Pancreas (tissue), 10 donors: ENCODE data around the gene SALL3. TPM values are rescaled to one million over a fixed set of nuclear protein-coding genes. Genes with fewer than 3 reads are reported as not detected.
"Not testable (repeated sequence)": the region's sequence is repeated elsewhere in the genome, so short reads cannot be mapped to it uniquely, and the experiment has no call there.

ENCODE experiments used
- ATAC-seq, 4 donors: fragments of 200-7000 bp; cut with Tn5 transposase; one replicate each; pipeline versions ENCODE4 v1.8.0 to v1.9.1; 2020; ENCODE audit warnings: mild to moderate bottlenecking in 4 of 4, moderate library complexity in 4 of 4
- DNase-seq, 6 donors: peaks; one replicate each; pipeline ENCODE4 v3.0.0-alpha.2; 2020
- FAIRE-seq: peaks from 2 replicates; lab custom pipeline; 2012; peaks lifted over from hg19 to GRCh38; lab: Jason Lieb, UNC
- H3K27ac ChIP-seq, 4 donors: fragments of 200-600 bp; sonication (generic); 1 replicate in 3 of 4; 2 replicates in 1 of 4; pipeline versions ENCODE4 v1.5.0 to v1.8.0; 2020
- H3K27me3 ChIP-seq, 4 donors: fragments of 200-600 bp; one replicate each; pipeline ENCODE4 v1.8.0; 2021
- H3K36me3 ChIP-seq, 3 donors: fragments of 200-600 bp; sonication (generic) in 1 of 3; one replicate each; pipeline versions ENCODE4 v1.5.0 to v1.8.0; 2020 to 2021
- H3K4me1 ChIP-seq, 3 donors: fragments of 200-600 bp; one replicate each; pipeline ENCODE4 v1.8.0; 2021
- H3K4me3 ChIP-seq, 4 donors: fragments of 200-600 bp; sonication (generic) in 2 of 4; one replicate each; pipeline versions ENCODE4 v1.5.0 to v1.8.0; 2020 to 2021
- H3K9me3 ChIP-seq, 4 donors: fragments of 200-600 bp; one replicate each; pipeline ENCODE4 v1.8.0; 2021
- CTCF ChIP-seq, 4 donors: fragments of 200-600 bp; sonication (generic) in 3 of 4; IDR thresholded peaks; one replicate each; pipeline versions ENCODE4 v1.5.0 to v1.8.0; 2021; ENCODE audit warnings: antibody characterized with exemption in 4 of 4
- WGBS, 2 donors: extraction: QIAGEN DNeasy Blood & Tissue Kit; methylation state at CpG; one replicate each; pipeline ENCODE4 v1.1.7; 2013; 5-methylcytosine and 5-hydroxymethylcytosine counted together
- intact Hi-C, 3 donors: fragments of 100-400 bp; cut with DNase I; formaldehyde crosslinking; loops; one replicate each; pipeline versions ENCODE4 v1.11.1 to v1.14.2; 2022
- polyA plus RNA-seq, 2 donors: library from polyadenylated mRNA; stranded (reverse); fragments of 200-250 nt; gene quantifications; one replicate each; pipeline ENCODE4 v1.2.3, GENCODE V29; 2013
- total RNA-seq, 6 donors: library from RNA; stranded (reverse); fragmentation: NEBNext Ultra II Directional in 4 of 6; extraction: Animal tissue kit (Norgen Biotek cat#: 25700) in 4 of 6; gene quantifications; one replicate each; pipeline versions ENCODE4 v1.2.1 to v1.2.4, GENCODE V29; 2021 to 2023
- donor health status: healthy with polysubstance abuse.
- donor health status: DM: no; HTN: no; CAD: no; lungs with moderate emphysema.
- donor health status: DM: no; HTN: no; CAD: no.
- donor health status: control.
- donor health status: control.
- donor health status: Bipolar disorder and iron deficiency.
- donor health status: DM: yes; HTN: yes; CAD: no.
- donor health status: DM: no; HTN: no; CAD: no.
- donor health status: DM: no; HTN: no; CAD: no.
- donor health status: DM: yes; HTN: yes; CAD: no.

The SALL3 gene
- total and polyA plus RNA-seq, 8 donors: 0.03 TPM; not detected in 7

DNA sequence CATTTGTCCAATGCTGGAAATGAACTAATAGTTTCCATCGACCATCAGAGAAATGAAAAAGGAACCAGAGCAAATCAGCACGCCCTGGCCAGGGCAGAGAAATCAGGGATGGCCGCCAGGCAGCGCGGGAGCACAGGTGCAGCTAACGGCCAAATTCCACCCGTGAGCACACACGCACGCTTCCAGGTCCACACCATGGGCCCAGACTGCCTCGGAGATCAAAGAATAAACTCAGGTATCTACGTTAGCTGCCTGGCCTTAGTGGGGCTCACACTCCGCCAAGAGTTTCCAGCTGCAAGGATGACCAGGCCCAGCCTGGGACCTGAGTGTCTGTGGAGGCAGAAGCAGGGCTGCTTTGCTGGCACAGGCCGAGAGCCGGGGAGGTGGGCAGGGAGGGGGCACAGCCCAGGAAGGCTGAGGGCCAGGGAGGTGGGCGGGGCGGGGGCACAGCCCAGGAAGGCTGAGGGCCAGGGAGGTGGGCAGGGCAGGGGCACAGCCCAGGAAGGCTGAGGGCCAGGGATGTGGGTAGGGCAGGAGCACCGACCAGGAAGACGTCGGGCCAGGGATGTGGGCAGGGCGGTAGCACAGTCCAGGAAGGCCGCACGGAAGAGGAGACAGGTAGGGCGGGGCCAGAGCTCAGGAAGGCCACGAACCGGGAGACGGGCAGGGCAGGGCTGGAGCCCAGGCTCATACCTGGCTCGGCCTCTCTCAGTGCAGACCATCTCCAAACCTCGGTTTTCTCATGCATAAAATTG, 43.2 kb upstream of the SALL3 start:
- Histone ChIP-seq H3K36me3 (no peaks in the 10 kb centered on the region), H3K27me3 (peaks cover 0 to 6% (median 0%) of the 10 kb centered on the region in 4 donors), H3K4me3 (no peak overlapping the region), H3K27ac (no peak overlapping the region), H3K9me3 (no peaks in the 10 kb centered on the region), H3K4me1 (no peaks in the 10 kb centered on the region)
- 81 to 83% methylated on average over 28 of the region's 28 CpGs for WGBS, 2 donors
- no peak for FAIRE-seq
- no peak for ATAC-seq
- no peak for TF ChIP-seq CTCF (IDR thresholded peaks at IDR 0.05)
- intact Hi-C loops: no loop called here
- no peak for DNase-seq

GRCh38 chr18:78937166-78937565, 42.5 kb upstream of the SALL3 start:
- TF ChIP-seq CTCF (IDR thresholded peaks at IDR 0.05): no peak
- Histone ChIP-seq H3K4me3 (no peak overlapping the region), H3K9me3 (no peaks in the 10 kb centered on the region), H3K36me3 (no peaks in the 10 kb centered on the region), H3K27ac (no peak overlapping the region), H3K4me1 (no peaks in the 10 kb centered on the region), H3K27me3 (peaks cover 0 to 6% (median 0%) of the 10 kb centered on the region in 4 donors)
- DNase-seq (no peak), ATAC-seq (no peak), FAIRE-seq (no peak)
- WGBS, 2 donors: 79 to 93% methylated on average over 4 of the region's 4 CpGs
- intact Hi-C loops: no loop called here

GRCh38 chr18:78939105-78939504, 40.5 kb upstream of the SALL3 start:
- Histone ChIP-seq H3K36me3 (no peaks in the 10 kb centered on the region), H3K4me1 (no peaks in the 10 kb centered on the region), H3K4me3 (no peak overlapping the region), H3K27me3 (no peaks in the 10 kb centered on the region), H3K9me3 (no peaks in the 10 kb centered on the region), H3K27ac (no peak overlapping the region)
- TF ChIP-seq CTCF (IDR thresholded peaks at IDR 0.05): no peak
- DNase-seq: no peak
- ATAC-seq: no peak
- intact Hi-C loops: no loop called here
- WGBS, 2 donors: 63 to 68% methylated on average over 5 of the region's 5 CpGs
- FAIRE-seq: no peak

- no peak for ATAC-seq
- no peak for FAIRE-seq
- intact Hi-C loops: no loop called here
- Histone ChIP-seq H3K27ac (no peak overlapping the region), H3K27me3 (no peaks in the 10 kb centered on the region), H3K36me3 (no peaks in the 10 kb centered on the region), H3K9me3 (no peaks in the 10 kb centered on the region), H3K4me3 (no peak overlapping the region), H3K4me1 (no peaks in the 10 kb centered on the region)
- WGBS, 2 donors: 66 to 79% methylated on average over 23 of the region's 23 CpGs
- no peak for DNase-seq
- no peak for TF ChIP-seq CTCF (IDR thresholded peaks at IDR 0.05)
Observed at GRCh38 chr18:78939734-78940494, 39.7 kb upstream of the SALL3 start.

- DNase-seq, FAIRE-seq, H3K27ac ChIP-seq, intact Hi-C loops, H3K4me3 ChIP-seq, H3K27me3 ChIP-seq, H3K4me1 ChIP-seq, ATAC-seq, H3K36me3 ChIP-seq, H3K9me3 ChIP-seq: not testable (repeated sequence)
- 74 to 84% methylated on average over 17 of the region's 17 CpGs for WGBS, 2 donors
Observed at GRCh38 chr18:78942236-78942635, 37.4 kb upstream of the SALL3 start.
